Hematopoietic multipotent progenitor cell (in vitro differentiated cells): Measurements from ENCODE around the gene GPR89A. TPM values are rescaled to one million over a fixed set of nuclear protein-coding genes. Genes with fewer than 3 reads are reported as not detected.
"Not testable (repeated sequence)": the region's sequence is repeated elsewhere in the genome, so short reads cannot be mapped to it uniquely, and the experiment has no call there.

ENCODE experiments used
- DNase-seq, 3 donors: peaks; one replicate each; pipeline ENCODE4 v3.0.0-alpha.2; 2011 to 2015; ENCODE audit warnings: low read depth in 2 of 3, low spot score in 2 of 3
- total RNA-seq: library from RNA; depleted of rRNA; stranded (reverse); fragments of >200 nt; gene quantifications from one replicate; pipeline ENCODE4 v1.2.3, GENCODE V29; 2012

Gene GPR89A
- total RNA-seq, 1 donor, result 21.8 TPM

- no peak for DNase-seq
Measured at GRCh38 chr1:145714524-145715111, 106.8 kb downstream of the GPR89A start.

GRCh38 chr1:145716641-145717345 is 109.0 kb downstream of the GPR89A start:
- DNase-seq, result no peak

GRCh38 chr1:145717833-145718232 is 110.0 kb downstream of the GPR89A start:
- DNase-seq, result no peak

GRCh38 chr1:145718465-145718864 is 110.7 kb downstream of the GPR89A start:
- not testable (repeated sequence) for DNase-seq

GRCh38 chr1:145719230-145720079 is 111.7 kb downstream of the GPR89A start, which contains the start of gene CD160:
TSS of gene CD160 (plus strand) at chr1:145719499. CDS start at chr1:145728328, 8,829 bp downstream.
- DNase-seq, result no peak

Other genes with a start within 250 kb of the GPR89A start
- 0.54 TPM for gene NBPF20, start 182.4 kb upstream of the GPR89A start, total RNA-seq
- gene PDZK1, start 99.4 kb downstream of the GPR89A start, total RNA-seq, result under 0.01 TPM
- gene CD160, start 111.5 kb downstream of the GPR89A start, total RNA-seq, result not detected
- gene RNF115, start 216.1 kb downstream of the GPR89A start, total RNA-seq, result 9.2 TPM
- 46.0 TPM for gene POLR3C, start 216.2 kb downstream of the GPR89A start, total RNA-seq
- 12.7 TPM for gene NUDT17, start 237.6 kb downstream of the GPR89A start, total RNA-seq